A549 (cell line): ENCODE data around the gene TM4SF4. TPM values are rescaled to one million over a fixed set of nuclear protein-coding genes. Genes with fewer than 3 reads are reported as not detected.

Experiments
- ATAC-seq, 2 experiments: fragments of 200-7000 bp in 1 of 2; fragments of >200 bp in 1 of 2; cut with Nextera tagmentation in 1 of 2; cut with Tn5 transposase in 1 of 2; 3 replicates each; pipeline versions ENCODE4 v1.8.0 to v1.9.1; 2018 to 2020; ENCODE audit warnings: mild to moderate bottlenecking in 1 of 2, moderate library complexity in 1 of 2
- CTCF ChIA-PET: fragments of 300-600 bp; sonication (Branson Sonifier 250); formaldehyde crosslinking; extraction: SDS; loops from one replicate; lab custom pipeline; 2021; ENCODE audit warnings: antibody characterized with exemption, inconsistent platforms; lab: Yijun Ruan, JAX
- POLR2A ChIA-PET: fragments of 350-600 bp; formaldehyde crosslinking; extraction: SDS; loops from one replicate; lab custom pipeline; 2021; ENCODE audit warnings: antibody characterized with exemption, inconsistent platforms; lab: Yijun Ruan, JAX
- DNase-seq, 2 experiments: peaks; one replicate each; pipeline versions ENCODE4 v3.0.0 to v3.0.0-alpha.2; 2011 to 2016; ENCODE audit warnings: low read depth in 1 of 2, low spot score in 1 of 2
- FAIRE-seq: peaks from 2 replicates; lab custom pipeline; 2011; peaks lifted over from hg19 to GRCh38; lab: Jason Lieb, UNC
- H3K27ac ChIP-seq, 2 experiments: fragments of >200 bp; sonication (Bioruptor Twin); formaldehyde crosslinking; 3 replicates each; pipeline ENCODE4 v1.5.1; 2016 to 2017
- H3K4me1 ChIP-seq: fragments of >200 bp; sonication (Bioruptor Twin); formaldehyde crosslinking; 3 replicates; pipeline ENCODE4 v1.6.1; 2016
- H3K4me2 ChIP-seq: fragments of >200 bp; sonication (Bioruptor Twin); formaldehyde crosslinking; 3 replicates; pipeline ENCODE4 v1.6.1; 2016
- H3K4me3 ChIP-seq: fragments of >200 bp; sonication (Bioruptor Twin); formaldehyde crosslinking; 3 replicates; pipeline ENCODE4 v1.5.1; 2016
- H3K9me3 ChIP-seq: fragments of >200 bp; sonication (Bioruptor Twin); formaldehyde crosslinking; 3 replicates; pipeline ENCODE4 v1.6.1; 2016
- CBX2 ChIP-seq: fragments of 200-600 bp; sonication (generic); IDR thresholded peaks from 2 replicates; pipeline ENCODE4 v1.6.1; 2016; ENCODE audit warnings: low read depth, mild to moderate bottlenecking, borderline replicate concordance
- CTCF ChIP-seq: fragments of >200 bp; sonication (Bioruptor Twin); formaldehyde crosslinking; IDR thresholded peaks from 3 replicates; pipeline ENCODE4 v1.5.1; 2016
- ESRRA ChIP-seq: fragments of 150-350 bp; IDR thresholded peaks from 2 replicates; pipeline ENCODE4 v1.6.1; 2014; ENCODE audit warnings: mild to moderate bottlenecking, low read length, borderline replicate concordance
- FOSB ChIP-seq: fragments of 250-450 bp; sonication (Bioruptor Pico); IDR thresholded peaks from 2 replicates; pipeline ENCODE4 v1.5.0; 2020; ENCODE audit warnings: mild to moderate bottlenecking, moderate library complexity
- FOXS1 ChIP-seq: fragments of 250-450 bp; sonication (Bioruptor Pico); IDR thresholded peaks from 2 replicates; pipeline ENCODE4 v1.5.0; 2020; ENCODE audit warnings: mild to moderate bottlenecking, moderate library complexity
- GATA3 ChIP-seq: IDR thresholded peaks from 2 replicates; pipeline ENCODE4 v1.6.1; 2012; ENCODE audit warnings: borderline replicate concordance
- JUNB ChIP-seq: fragments of >200 bp; sonication (Bioruptor Twin); formaldehyde crosslinking; IDR thresholded peaks from 2 replicates; pipeline ENCODE4 v1.6.1; 2016
- KDM5A ChIP-seq: fragments of 200-600 bp; sonication (generic); IDR thresholded peaks from 2 replicates; pipeline ENCODE4 v1.6.1; 2016; ENCODE audit warnings: antibody characterized with exemption, mild to moderate bottlenecking
- NFE2L2 ChIP-seq: fragments of 150-350 bp; conservative IDR thresholded peaks from 2 replicates; pipeline ENCODE4 v1.6.1; 2014; ENCODE audit warnings: low read length
- NR3C1 ChIP-seq: fragments of >200 bp; sonication (Bioruptor Twin); formaldehyde crosslinking; IDR thresholded peaks from 3 replicates; pipeline ENCODE4 v1.6.1; 2017
- PHF8 ChIP-seq: fragments of 200-600 bp; sonication (generic); IDR thresholded peaks from 2 replicates; pipeline ENCODE4 v1.6.1; 2016; ENCODE audit warnings: low read depth, mild to moderate bottlenecking, antibody characterized with exemption, moderate library complexity, borderline replicate concordance
- POLR2A ChIP-seq: IDR thresholded peaks from 2 replicates; pipeline ENCODE4 v1.6.1; 2012; ENCODE audit warnings: mild to moderate bottlenecking, low read length
- RFX5 ChIP-seq: fragments of 450-650 bp; IDR thresholded peaks from 2 replicates; pipeline ENCODE4 v1.7.1; 2014; ENCODE audit warnings: antibody characterized with exemption, mild to moderate bottlenecking, moderate library complexity
- SMC3 ChIP-seq: fragments of >200 bp; sonication (Bioruptor Twin); formaldehyde crosslinking; IDR thresholded peaks from 3 replicates; pipeline ENCODE4 v1.6.1; 2018; ENCODE audit warnings: inconsistent platforms
- SREBF2 ChIP-seq: fragments of 450-650 bp; IDR thresholded peaks from 2 replicates; pipeline ENCODE4 v1.6.1; 2014; ENCODE audit warnings: mild to moderate bottlenecking, moderate library complexity
- TP53 ChIP-seq: fragments of 250-450 bp; sonication (Bioruptor Pico); IDR thresholded peaks from 2 replicates; pipeline ENCODE4 v1.5.0; 2021; ENCODE audit warnings: mild to moderate bottlenecking, moderate library complexity
- WGBS: methylation state at CpG from one replicate; pipeline ENCODE4 v1.1.6; 2017; ENCODE audit errors: missing lambda C conversion rate; 5-methylcytosine and 5-hydroxymethylcytosine counted together
- polyA plus RNA-seq, 4 experiments: library from polyadenylated mRNA; depleted of rRNA in 3 of 4; stranded (reverse); fragments of >200 nt; fragmentation: RNase III in 1 of 4; extraction: RNeasy Plus Mini Kit Qiagen cat#74134 plus additional on column Dnase treatment in 1 of 4; gene quantifications; 2 replicates in 3 of 4; 3 replicates in 1 of 4; pipeline ENCODE4 v1.2.3, GENCODE V29; 2011 to 2017
- TF ChIP-seq, protein P1 (sequence below): fragments of 450-650 bp; IDR thresholded peaks from 2 replicates; pipeline ENCODE4 v1.6.1; 2014; ENCODE audit warnings: antibody characterized with exemption
- TF ChIP-seq, protein P2 (sequence below): fragments of 250-450 bp; sonication (Bioruptor Pico); IDR thresholded peaks from 2 replicates; pipeline ENCODE4 v1.5.0; 2020; ENCODE audit warnings: low read depth, mild to moderate bottlenecking, moderate library complexity
- TF ChIP-seq, protein P3 (sequence below): IDR thresholded peaks from 2 replicates; pipeline ENCODE4 v1.6.1; 2012; ENCODE audit warnings: low read depth, borderline replicate concordance

The TM4SF4 gene
- polyA plus RNA-seq, 2 of the 4 experiments (the other 2 are of a cell fraction), result 17.4 to 45.2 TPM

DNA sequence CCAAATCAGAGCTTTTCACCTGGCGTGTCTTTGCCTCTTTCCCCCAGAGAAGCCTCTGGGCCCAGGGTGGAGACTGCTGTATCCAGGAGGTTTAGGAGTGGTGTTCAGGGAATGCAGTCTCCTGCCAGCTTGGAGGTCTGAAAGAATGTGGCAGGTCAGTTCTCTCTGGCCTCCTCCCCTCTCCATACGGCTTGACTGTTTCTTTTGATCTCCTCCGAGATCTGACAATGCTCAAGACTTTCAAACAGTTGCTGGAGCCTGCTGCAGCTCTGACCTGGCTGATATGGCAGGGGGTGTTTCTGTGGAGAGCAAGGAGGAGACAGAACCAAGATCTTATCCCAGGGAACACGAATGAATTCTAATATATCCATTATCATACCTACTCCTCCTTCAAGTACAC is 24.7 kb upstream of the TM4SF4 start:
- CTCF ChIA-PET, result interaction anchor here (1.2 to 1.5 kb wide), 2 partner anchors 25 to 28 kb away, joined by 3 read pairs; no protein-coding TSS in a partner anchor
- Histone ChIP-seq H3K4me2 (no peak overlapping the region), H3K27ac (peak overlapping the region in 1 of 2 experiments; percentile 46; a peak in 1 of 6 replicates), H3K4me1 (peaks cover 8% of the 10 kb centered on the region), H3K9me3 (peaks cover 16% of the 10 kb centered on the region), H3K4me3 (no peak overlapping the region)
- ATAC-seq (no peak), DNase-seq (no peak), FAIRE-seq (no peak)
- TF ChIP-seq PHF8 (no peak), TP53 (CRISPR knock-in tag) (no peak), FOSB (CRISPR knock-in tag) (no peak), RFX5 (no peak), ESRRA (no peak), POLR2A (no peak), KDM5A (no peak), CTCF (no peak), CBX2 (no peak), GATA3 (no peak), NFE2L2 (no peak), NR3C1 (no peak), SREBF2 (no peak), FOXS1 (CRISPR knock-in tag) (no peak)
- TF ChIP-seq, protein P1, sequence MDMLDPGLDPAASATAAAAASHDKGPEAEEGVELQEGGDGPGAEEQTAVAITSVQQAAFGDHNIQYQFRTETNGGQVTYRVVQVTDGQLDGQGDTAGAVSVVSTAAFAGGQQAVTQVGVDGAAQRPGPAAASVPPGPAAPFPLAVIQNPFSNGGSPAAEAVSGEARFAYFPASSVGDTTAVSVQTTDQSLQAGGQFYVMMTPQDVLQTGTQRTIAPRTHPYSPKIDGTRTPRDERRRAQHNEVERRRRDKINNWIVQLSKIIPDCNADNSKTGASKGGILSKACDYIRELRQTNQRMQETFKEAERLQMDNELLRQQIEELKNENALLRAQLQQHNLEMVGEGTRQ, result no peak
- TF ChIP-seq, protein P2, sequence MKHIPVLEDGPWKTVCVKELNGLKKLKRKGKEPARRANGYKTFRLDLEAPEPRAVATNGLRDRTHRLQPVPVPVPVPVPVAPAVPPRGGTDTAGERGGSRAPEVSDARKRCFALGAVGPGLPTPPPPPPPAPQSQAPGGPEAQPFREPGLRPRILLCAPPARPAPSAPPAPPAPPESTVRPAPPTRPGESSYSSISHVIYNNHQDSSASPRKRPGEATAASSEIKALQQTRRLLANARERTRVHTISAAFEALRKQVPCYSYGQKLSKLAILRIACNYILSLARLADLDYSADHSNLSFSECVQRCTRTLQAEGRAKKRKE (CRISPR knock-in tag), result no peak
- TF ChIP-seq, protein P3, sequence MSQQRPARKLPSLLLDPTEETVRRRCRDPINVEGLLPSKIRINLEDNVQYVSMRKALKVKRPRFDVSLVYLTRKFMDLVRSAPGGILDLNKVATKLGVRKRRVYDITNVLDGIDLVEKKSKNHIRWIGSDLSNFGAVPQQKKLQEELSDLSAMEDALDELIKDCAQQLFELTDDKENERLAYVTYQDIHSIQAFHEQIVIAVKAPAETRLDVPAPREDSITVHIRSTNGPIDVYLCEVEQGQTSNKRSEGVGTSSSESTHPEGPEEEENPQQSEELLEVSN, result no peak
- WGBS, result 73% methylated on average over 4 of the region's 4 CpGs
- POLR2A ChIA-PET, result no interaction called here

DNA sequence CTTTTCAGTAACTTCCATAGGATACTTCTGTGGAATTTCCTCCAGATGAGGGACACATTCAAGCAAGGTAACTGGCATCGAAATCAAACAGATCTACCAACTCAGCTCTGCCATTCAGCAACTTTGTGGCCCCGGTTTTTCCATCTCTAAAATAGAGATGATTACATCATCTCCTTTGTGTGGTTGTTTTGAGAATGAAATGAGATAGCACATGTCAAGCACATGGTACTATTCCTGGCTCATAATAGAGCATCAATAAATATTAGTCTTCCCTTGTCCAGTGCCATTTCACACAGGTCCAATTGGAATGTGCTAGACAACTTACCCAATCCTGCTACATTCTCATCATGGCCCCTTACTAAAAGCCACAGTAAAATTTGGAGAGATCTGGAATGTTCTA is 24.2 kb upstream of the TM4SF4 start:
- no peak for DNase-seq
- no peak overlapping the region for H3K4me2 ChIP-seq
- TF ChIP-seq JUNB, result no peak
- TF ChIP-seq, all 56 proteins: peak for 0
- 89% methylated on average over 2 of the region's 2 CpGs for WGBS
- H3K27ac ChIP-seq, result no peak overlapping the region
- no peak overlapping the region for H3K4me3 ChIP-seq
- ChIA-PET CTCF (interaction anchor here (1.5 kb wide), 1 partner anchor 25 kb away, joined by 3 read pairs; no protein-coding TSS in a partner anchor), POLR2A (no interaction called here)
- ATAC-seq, result no peak
- peaks cover 8% of the 10 kb centered on the region for H3K4me1 ChIP-seq
- FAIRE-seq, result no peak
- peaks cover 16% of the 10 kb centered on the region for H3K9me3 ChIP-seq

DNA sequence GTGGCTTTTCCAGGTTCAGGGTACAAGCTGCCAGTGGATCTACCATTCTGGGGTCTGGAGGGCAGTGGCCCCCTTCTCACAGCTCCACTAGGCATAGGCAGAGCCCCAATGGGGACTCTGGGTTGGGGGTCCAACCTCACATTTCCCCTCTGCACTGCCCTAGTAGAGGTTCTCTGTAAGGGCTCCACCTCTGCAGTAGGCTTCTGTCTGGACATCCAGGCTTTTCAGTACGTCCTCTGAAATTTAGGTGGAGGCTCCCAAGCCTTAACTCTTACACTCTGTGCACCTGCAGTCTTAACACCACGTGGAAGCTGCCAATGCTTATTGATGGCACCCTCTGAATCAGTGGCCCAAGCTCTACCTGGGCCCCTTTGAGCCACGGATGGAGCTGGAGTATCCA is 22.5 kb upstream of the TM4SF4 start:
- H3K4me1 ChIP-seq, result peaks cover 8% of the 10 kb centered on the region
- ATAC-seq, result no peak
- no peak for FAIRE-seq
- 58% methylated on average over 3 of the region's 3 CpGs for WGBS
- no peak for DNase-seq
- H3K27ac ChIP-seq, result no peak overlapping the region
- H3K9me3 ChIP-seq, result peaks cover 16% of the 10 kb centered on the region
- TF ChIP-seq CBX2 (no peak), SMC3 (no peak)
- TF ChIP-seq, all 56 proteins: peak for 0
- POLR2A ChIA-PET, result no interaction called here
- no peak overlapping the region for H3K4me2 ChIP-seq
- H3K4me3 ChIP-seq, result no peak overlapping the region
- CTCF ChIA-PET, result interaction anchor here (1.2 kb wide), 3 partner anchors 21 to 44 kb away, joined by 3 to 4 read pairs (median 3); no protein-coding TSS in a partner anchor
